Lung (tissue), 12 donors: Measurements from ENCODE around the gene MAEA. TPM values are rescaled to one million over a fixed set of nuclear protein-coding genes. Genes with fewer than 3 reads are reported as not detected.

Experiments
- ATAC-seq: fragments of 200-7000 bp; cut with Tn5 transposase; one replicate; pipeline ENCODE4 v1.9.1; 2020; ENCODE audit warnings: moderate number of reproducible peaks; ENCODE audit not compliant: insufficient read depth, low FRiP score
- DNase-seq, 3 donors: peaks; one replicate each; pipeline ENCODE4 v3.0.0-alpha.2; 2013 to 2017
- H3K27ac ChIP-seq, 2 donors: one replicate each; pipeline ENCODE4 v1.5.1; 2013; ENCODE audit warnings: mild to moderate bottlenecking in 2 of 2, moderate library complexity in 2 of 2, control low read depth in 1 of 2, inconsistent platforms in 1 of 2, low read depth in 1 of 2, low read length in 1 of 2
- H3K27me3 ChIP-seq, 3 donors: one replicate each; pipeline ENCODE4 v1.5.1; 2013; ENCODE audit warnings: low read length in 2 of 3; ENCODE audit not compliant: control insufficient read depth in 3 of 3, insufficient read depth in 3 of 3
- H3K36me3 ChIP-seq, 4 donors: one replicate each; pipeline ENCODE4 v1.5.1; 2013; ENCODE audit warnings: low read length in 4 of 4, mild to moderate bottlenecking in 1 of 4, moderate library complexity in 1 of 4; ENCODE audit not compliant: control insufficient read depth in 4 of 4, insufficient read depth in 4 of 4
- H3K4me1 ChIP-seq, 5 donors: one replicate each; pipeline ENCODE4 v1.5.1; 2013; ENCODE audit warnings: low read length in 5 of 5, mild to moderate bottlenecking in 2 of 5, moderate library complexity in 1 of 5; ENCODE audit not compliant: control insufficient read depth in 5 of 5, insufficient read depth in 5 of 5
- H3K4me3 ChIP-seq: one replicate; pipeline ENCODE4 v1.5.1; 2013; ENCODE audit warnings: mild to moderate bottlenecking, control low read depth, moderate library complexity
- H3K9ac ChIP-seq, 2 donors: one replicate each; pipeline ENCODE4 v1.5.1; 2013; ENCODE audit warnings: low read length in 2 of 2, control low read depth in 1 of 2; ENCODE audit not compliant: insufficient read depth in 1 of 2
- H3K9me3 ChIP-seq, 4 donors: one replicate each; pipeline ENCODE4 v1.5.1; 2013; ENCODE audit warnings: low read length in 3 of 4, mild to moderate bottlenecking in 1 of 4, moderate library complexity in 1 of 4; ENCODE audit not compliant: control insufficient read depth in 4 of 4, insufficient read depth in 3 of 4
- WGBS, 2 donors: extraction: QIAGEN DNeasy Blood & Tissue Kit; methylation state at CpG; one replicate each; pipeline ENCODE4 v1.1.7; 2013; 5-methylcytosine and 5-hydroxymethylcytosine counted together
- polyA plus RNA-seq, 2 donors: library from polyadenylated mRNA; stranded (reverse); fragments of 200-250 nt; gene quantifications; one replicate each; pipeline ENCODE4 v1.2.1, GENCODE V29; 2013
- total RNA-seq, 2 donors: library from RNA; depleted of rRNA in 1 of 2; stranded (reverse); fragments of >200 nt in 1 of 2; gene quantifications; one replicate each; pipeline ENCODE4 v1.2.1, GENCODE V29; 2014 to 2021
- TF ChIP-seq, protein P1 (sequence below): IDR thresholded peaks from 2 replicates; pipeline ENCODE4 v1.5.1; 2012; ENCODE audit warnings: mild to moderate bottlenecking; ENCODE audit errors: control extremely low read depth, extremely low read depth
- donor health status: control.
- donor health status: control.
- donor health status: Bipolar disorder and iron deficiency.
- donor health status: healthy.
- donor health status: DM: yes; HTN: yes; CAD: no.

The MAEA gene
- total and polyA plus RNA-seq, 4 donors, result 39.7 to 67.4 (median 60.8) TPM

DNA sequence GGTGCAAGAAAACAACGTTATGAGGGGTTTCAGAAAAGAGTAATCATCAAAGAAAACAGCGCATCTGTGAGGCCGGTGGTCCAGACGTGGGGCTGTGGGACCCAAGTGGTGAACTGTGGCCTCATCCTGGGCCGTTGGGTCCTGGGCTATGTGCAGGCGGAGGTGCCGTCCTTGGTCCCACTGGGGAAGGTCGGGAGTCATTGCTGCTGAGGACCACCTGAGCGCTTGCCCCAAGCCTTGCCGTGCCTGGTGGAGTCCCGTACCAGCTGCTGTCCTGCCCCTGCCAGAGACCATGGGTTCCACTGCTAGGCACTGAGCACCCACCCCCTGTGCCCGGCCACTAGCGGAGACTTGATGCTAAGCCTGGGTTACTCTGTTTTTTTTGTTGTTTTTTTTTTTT, 31.8 kb downstream of the MAEA start:
- no peak for DNase-seq

DNA sequence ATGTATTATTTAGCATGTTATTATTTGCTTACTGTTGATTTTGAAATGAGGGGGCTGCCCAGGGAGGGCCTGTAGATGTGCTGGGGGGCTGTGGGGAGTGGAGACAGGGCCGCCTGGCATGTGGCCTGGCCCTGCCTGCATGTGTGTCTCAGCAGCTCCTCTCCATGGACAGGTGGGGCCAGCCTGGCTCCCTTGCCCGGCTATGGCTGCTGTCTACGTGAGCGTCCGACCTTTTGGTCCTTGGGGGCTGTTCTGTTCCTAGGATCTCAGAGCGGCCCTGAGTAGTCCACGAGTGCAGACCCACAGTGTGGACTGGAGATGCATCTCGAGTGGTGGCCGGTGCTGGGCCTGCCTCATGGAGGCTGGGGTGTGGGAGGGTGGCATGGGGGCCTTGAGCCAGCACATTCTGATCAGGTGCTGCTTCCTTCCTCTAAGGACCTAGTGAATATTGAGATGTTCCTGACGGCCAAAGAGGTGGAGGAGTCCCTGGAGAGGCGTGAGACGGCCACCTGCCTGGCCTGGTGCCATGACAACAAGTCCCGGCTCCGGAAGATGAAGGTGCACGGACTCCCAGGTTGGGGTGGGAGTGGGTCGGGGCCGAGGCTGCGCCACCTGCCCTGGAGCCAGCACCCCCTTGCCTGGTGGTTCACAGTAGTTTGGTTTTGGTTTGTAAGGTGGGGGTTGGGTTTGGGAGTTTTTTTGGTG, 32.4 kb downstream of the MAEA start:
- TF ChIP-seq, protein P1, sequence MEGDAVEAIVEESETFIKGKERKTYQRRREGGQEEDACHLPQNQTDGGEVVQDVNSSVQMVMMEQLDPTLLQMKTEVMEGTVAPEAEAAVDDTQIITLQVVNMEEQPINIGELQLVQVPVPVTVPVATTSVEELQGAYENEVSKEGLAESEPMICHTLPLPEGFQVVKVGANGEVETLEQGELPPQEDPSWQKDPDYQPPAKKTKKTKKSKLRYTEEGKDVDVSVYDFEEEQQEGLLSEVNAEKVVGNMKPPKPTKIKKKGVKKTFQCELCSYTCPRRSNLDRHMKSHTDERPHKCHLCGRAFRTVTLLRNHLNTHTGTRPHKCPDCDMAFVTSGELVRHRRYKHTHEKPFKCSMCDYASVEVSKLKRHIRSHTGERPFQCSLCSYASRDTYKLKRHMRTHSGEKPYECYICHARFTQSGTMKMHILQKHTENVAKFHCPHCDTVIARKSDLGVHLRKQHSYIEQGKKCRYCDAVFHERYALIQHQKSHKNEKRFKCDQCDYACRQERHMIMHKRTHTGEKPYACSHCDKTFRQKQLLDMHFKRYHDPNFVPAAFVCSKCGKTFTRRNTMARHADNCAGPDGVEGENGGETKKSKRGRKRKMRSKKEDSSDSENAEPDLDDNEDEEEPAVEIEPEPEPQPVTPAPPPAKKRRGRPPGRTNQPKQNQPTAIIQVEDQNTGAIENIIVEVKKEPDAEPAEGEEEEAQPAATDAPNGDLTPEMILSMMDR, result no peak
- H3K4me1 ChIP-seq, result no peaks in the 10 kb centered on the region
- 92 to 95% methylated on average over 18 of the region's 18 CpGs for WGBS, 2 donors
- H3K4me3 ChIP-seq, result no peak overlapping the region
- H3K27me3 ChIP-seq, result no peaks in the 10 kb centered on the region
- no peak overlapping the region for H3K9ac ChIP-seq
- H3K36me3 ChIP-seq, result peaks cover 0 to 55% (median 32%) of the 10 kb centered on the region in 4 donors
- ATAC-seq, result no peak
- peaks cover 0 to 3% (median 0%) of the 10 kb centered on the region in 4 donors for H3K9me3 ChIP-seq
- no peak for DNase-seq
- H3K27ac ChIP-seq, result no peak overlapping the region

More for the DNA sequence above, 31.8 kb downstream of the MAEA start:
- Histone ChIP-seq H3K36me3 (peaks cover 0 to 57% (median 34%) of the 10 kb centered on the region in 4 donors), H3K4me3 (no peak overlapping the region), H3K4me1 (no peaks in the 10 kb centered on the region), H3K27me3 (no peaks in the 10 kb centered on the region), H3K9ac (no peak overlapping the region), H3K9me3 (peaks cover 0 to 3% (median 0%) of the 10 kb centered on the region in 4 donors), H3K27ac (no peak overlapping the region)
- TF ChIP-seq, protein P1, result no peak
- 91 to 94% methylated on average over 13 of the region's 13 CpGs for WGBS, 2 donors
- ATAC-seq, result no peak

DNA sequence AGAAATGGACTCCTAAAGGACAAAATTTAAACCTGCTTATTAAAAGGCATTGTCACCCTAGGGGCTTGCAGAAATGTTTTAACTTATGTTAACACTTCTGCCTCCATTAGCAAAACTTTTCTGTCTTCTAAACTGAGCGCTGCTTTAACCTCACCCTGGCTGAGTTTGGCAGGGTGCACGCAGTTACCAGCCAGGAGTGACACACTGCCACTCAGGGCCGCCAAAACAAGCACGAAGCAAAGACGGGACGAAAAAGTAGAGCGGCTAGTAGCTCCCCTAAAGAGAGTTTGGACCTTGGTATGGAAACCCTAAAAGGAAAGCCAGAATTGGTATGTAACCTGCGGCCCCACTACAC, 33.6 kb downstream of the MAEA start:
- TF ChIP-seq, protein P1, result no peak
- H3K27ac ChIP-seq, result no peak overlapping the region
- H3K4me1 ChIP-seq, result no peaks in the 10 kb centered on the region
- DNase-seq (no peak), ATAC-seq (no peak)
- H3K9ac ChIP-seq, result no peak overlapping the region
- no peak overlapping the region for H3K4me3 ChIP-seq
- H3K36me3 ChIP-seq, result peaks cover 2 to 55% (median 29%) of the 10 kb centered on the region in 4 donors
- 95 to 96% methylated on average over 8 of the region's 8 CpGs for WGBS, 2 donors
- H3K9me3 ChIP-seq, result peaks cover 0 to 3% (median 0%) of the 10 kb centered on the region in 4 donors
- no peaks in the 10 kb centered on the region for H3K27me3 ChIP-seq
